ENCODE measurements around the gene FTSJ1. TPM values are rescaled to one million over a fixed set of nuclear protein-coding genes. Genes with fewer than 3 reads are reported as not detected.
"Not testable (repeated sequence)": the region's sequence is repeated elsewhere in the genome, so short reads cannot be mapped to it uniquely, and the experiment has no call there.

Gene FTSJ1
- total and polyA plus RNA-seq, 2 donors (not counting 1 experiment from before 2014, with no cell fraction given): 36.6 to 55.8 TPM

DNA sequence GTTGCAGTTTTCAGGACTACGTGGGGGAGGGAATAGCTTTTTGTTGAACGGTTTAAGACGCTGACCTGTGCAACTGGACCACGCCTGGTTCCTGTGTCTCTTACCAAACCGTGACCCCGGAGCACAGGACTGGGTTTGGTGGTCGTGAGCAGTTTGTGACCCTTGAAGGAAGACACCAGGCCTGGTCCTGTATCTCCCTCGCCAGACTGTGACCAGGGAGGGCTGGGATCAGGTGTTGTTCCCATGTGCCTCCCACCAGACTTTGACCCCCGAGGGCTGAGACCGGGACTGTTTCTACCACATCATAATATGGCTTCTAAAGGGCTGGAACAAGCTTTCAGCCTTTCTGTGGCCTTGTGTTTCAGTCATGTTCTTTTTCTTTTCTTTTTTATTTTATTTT, 46.3 kb downstream of the FTSJ1 start:
- Histone ChIP-seq H3K27ac (ENCODE audit: low read length in 2 of 2) (peak overlapping the region; percentile 12 to 74), H3K9ac (ENCODE audit: low read length) (peak overlapping the region; percentile 76), H2AFZ (ENCODE audit: insufficient read depth, low read depth, low read length, poor library complexity, severe bottlenecking) (peak overlapping the region; percentile 64), H4K20me1 (ENCODE audit: control insufficient read depth, insufficient read depth, low read length, poor library complexity, severe bottlenecking) (no peaks in the 10 kb centered on the region), H3K36me3 (replicated peaks in 1 of 2; ENCODE audit: control extremely low read depth in 1 of 2, control insufficient read depth in 1 of 2, extremely low read depth in 1 of 2, insufficient read depth in 2 of 2, low read length in 1 of 2) (peaks cover 0 to 8% of the 10 kb centered on the region in 2 experiments), H3K4me2 (replicated peaks; ENCODE audit: low read depth, low read length, poor library complexity, severe bottlenecking) (peak overlapping the region; percentile 77), H3K4me1 (ENCODE audit: control insufficient read depth in 2 of 2, insufficient read depth in 2 of 2, low read length in 2 of 2) (peaks cover 12 to 19% of the 10 kb centered on the region in 2 donors), H3K4me3 (ENCODE audit: control extremely low read depth in 1 of 5, extremely low read depth in 1 of 5, insufficient read depth in 1 of 5, low read depth in 2 of 5, low read length in 4 of 5) (peak overlapping the region; percentile 18 to 72 (median 62)), H3K9me3 (ENCODE audit: control extremely low read depth in 1 of 3, control insufficient read depth in 2 of 3, insufficient read depth in 1 of 3, low read length in 2 of 3) (no peaks in the 10 kb centered on the region), H3K79me2 (ENCODE audit: control insufficient read depth, insufficient read depth, low read length) (peaks cover 15% of the 10 kb centered on the region), H3K27me3 (replicated peaks in 1 of 4; ENCODE audit: control extremely low read depth in 1 of 4, control insufficient read depth in 3 of 4, insufficient read depth in 4 of 4, low read length in 3 of 4) (no peaks in the 10 kb centered on the region)
- ATAC-seq (ENCODE audit: low read depth): no peak
- Mint-ChIP-seq H3K9me3 (ENCODE audit: insufficient read depth) (no peaks in the 10 kb centered on the region), H3K4me3 (peak overlapping the region; percentile 87), H3K27ac (peak overlapping the region; percentile 89), H3K4me1 (peaks cover 12% of the 10 kb centered on the region), H3K27me3 (no peaks in the 10 kb centered on the region)
- WGBS (ENCODE audit: insufficient coverage): 0% methylated on average over 6 of the region's 10 CpGs
- DNase-seq: no peak
- intact Hi-C loops (cut with micrococcal nuclease): loop anchor here (5.0 kb wide), 1 partner anchor 45 kb away; the partner anchor contains the start of gene FTSJ1
- CTCF ChIA-PET: interaction anchor here (1.0 kb wide), 1 partner anchor 52 kb away, joined by 3 read pairs; the partner anchor contains the start of gene RBM3
- POLR2A ChIA-PET: interaction anchor here (0.6 to 1.5 kb wide), 5 partner anchors 14 to 909 kb away, joined by 3 to 10 read pairs (median 4); partner anchors contain the start of gene RBM3
- TF ChIP-seq EZH2 (IDR thresholded peaks at IDR 0.05; ENCODE audit: borderline replicate concordance, insufficient read depth, low read depth, low read length, poor library complexity, severe bottlenecking): no peak
- TF ChIP-seq, protein P1, sequence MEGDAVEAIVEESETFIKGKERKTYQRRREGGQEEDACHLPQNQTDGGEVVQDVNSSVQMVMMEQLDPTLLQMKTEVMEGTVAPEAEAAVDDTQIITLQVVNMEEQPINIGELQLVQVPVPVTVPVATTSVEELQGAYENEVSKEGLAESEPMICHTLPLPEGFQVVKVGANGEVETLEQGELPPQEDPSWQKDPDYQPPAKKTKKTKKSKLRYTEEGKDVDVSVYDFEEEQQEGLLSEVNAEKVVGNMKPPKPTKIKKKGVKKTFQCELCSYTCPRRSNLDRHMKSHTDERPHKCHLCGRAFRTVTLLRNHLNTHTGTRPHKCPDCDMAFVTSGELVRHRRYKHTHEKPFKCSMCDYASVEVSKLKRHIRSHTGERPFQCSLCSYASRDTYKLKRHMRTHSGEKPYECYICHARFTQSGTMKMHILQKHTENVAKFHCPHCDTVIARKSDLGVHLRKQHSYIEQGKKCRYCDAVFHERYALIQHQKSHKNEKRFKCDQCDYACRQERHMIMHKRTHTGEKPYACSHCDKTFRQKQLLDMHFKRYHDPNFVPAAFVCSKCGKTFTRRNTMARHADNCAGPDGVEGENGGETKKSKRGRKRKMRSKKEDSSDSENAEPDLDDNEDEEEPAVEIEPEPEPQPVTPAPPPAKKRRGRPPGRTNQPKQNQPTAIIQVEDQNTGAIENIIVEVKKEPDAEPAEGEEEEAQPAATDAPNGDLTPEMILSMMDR (IDR thresholded peaks at IDR 0.05): no peak

DNA sequence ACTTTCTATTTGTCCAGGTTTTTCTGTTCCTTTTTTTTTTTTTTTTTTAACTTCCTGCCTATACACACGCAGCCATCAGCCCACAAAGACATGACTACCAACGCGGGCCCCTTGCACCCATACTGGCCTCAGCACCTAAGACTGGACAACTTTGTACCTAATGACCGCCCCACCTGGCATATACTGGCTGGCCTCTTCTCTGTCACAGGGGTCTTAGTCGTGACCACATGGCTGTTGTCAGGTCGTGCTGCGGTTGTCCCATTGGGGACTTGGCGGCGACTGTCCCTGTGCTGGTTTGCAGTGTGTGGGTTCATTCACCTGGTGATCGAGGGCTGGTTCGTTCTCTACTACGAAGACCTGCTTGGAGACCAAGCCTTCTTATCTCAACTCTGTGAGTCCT, 47.7 kb downstream of the FTSJ1 start:
- H3K4me1 Mint-ChIP-seq: peaks cover 12% of the 10 kb centered on the region
- peak overlapping the region; percentile 60 for H3K4me3 Mint-ChIP-seq
- no peaks in the 10 kb centered on the region for H3K9me3 Mint-ChIP-seq (ENCODE audit: insufficient read depth)
- WGBS (ENCODE audit: insufficient coverage): 0% methylated on average over 1 of the region's 12 CpGs
- no peak for DNase-seq
- POLR2A ChIA-PET: no interaction called here
- Histone ChIP-seq H3K27ac (ENCODE audit: low read length in 2 of 2) (no peak overlapping the region), H2AFZ (ENCODE audit: insufficient read depth, low read depth, low read length, poor library complexity, severe bottlenecking) (no peak overlapping the region), H3K9me3 (ENCODE audit: control extremely low read depth in 1 of 3, control insufficient read depth in 2 of 3, insufficient read depth in 1 of 3, low read length in 2 of 3) (no peaks in the 10 kb centered on the region), H3K79me2 (ENCODE audit: control insufficient read depth, insufficient read depth, low read length) (peaks cover 15% of the 10 kb centered on the region), H3K27me3 (replicated peaks in 1 of 4; ENCODE audit: control extremely low read depth in 1 of 4, control insufficient read depth in 3 of 4, insufficient read depth in 4 of 4, low read length in 3 of 4) (no peaks in the 10 kb centered on the region), H3K4me3 (ENCODE audit: control extremely low read depth in 1 of 5, extremely low read depth in 1 of 5, insufficient read depth in 1 of 5, low read depth in 2 of 5, low read length in 4 of 5) (no peak overlapping the region), H3K36me3 (replicated peaks in 1 of 2; ENCODE audit: control extremely low read depth in 1 of 2, control insufficient read depth in 1 of 2, extremely low read depth in 1 of 2, insufficient read depth in 2 of 2, low read length in 1 of 2) (peaks cover 0 to 16% of the 10 kb centered on the region in 2 experiments), H3K4me1 (ENCODE audit: control insufficient read depth in 2 of 2, insufficient read depth in 2 of 2, low read length in 2 of 2) (peaks cover 12 to 19% of the 10 kb centered on the region in 2 donors), H3K4me2 (replicated peaks; ENCODE audit: low read depth, low read length, poor library complexity, severe bottlenecking) (no peak overlapping the region), H3K9ac (ENCODE audit: low read length) (no peak overlapping the region), H4K20me1 (ENCODE audit: control insufficient read depth, insufficient read depth, low read length, poor library complexity, severe bottlenecking) (no peaks in the 10 kb centered on the region)
- CTCF ChIA-PET: no interaction called here
- no peaks in the 10 kb centered on the region for H3K27me3 Mint-ChIP-seq
- intact Hi-C loops (cut with micrococcal nuclease): loop anchor here (5.0 kb wide), 1 partner anchor 46 kb away; the partner anchor contains the start of gene FTSJ1
- H3K27ac Mint-ChIP-seq: no peak overlapping the region
- ATAC-seq (ENCODE audit: low read depth): no peak
- TF ChIP-seq, protein P1 (IDR thresholded peaks at IDR 0.05): no peak
- TF ChIP-seq EZH2 (IDR thresholded peaks at IDR 0.05; ENCODE audit: borderline replicate concordance, insufficient read depth, low read depth, low read length, poor library complexity, severe bottlenecking): no peak

DNA sequence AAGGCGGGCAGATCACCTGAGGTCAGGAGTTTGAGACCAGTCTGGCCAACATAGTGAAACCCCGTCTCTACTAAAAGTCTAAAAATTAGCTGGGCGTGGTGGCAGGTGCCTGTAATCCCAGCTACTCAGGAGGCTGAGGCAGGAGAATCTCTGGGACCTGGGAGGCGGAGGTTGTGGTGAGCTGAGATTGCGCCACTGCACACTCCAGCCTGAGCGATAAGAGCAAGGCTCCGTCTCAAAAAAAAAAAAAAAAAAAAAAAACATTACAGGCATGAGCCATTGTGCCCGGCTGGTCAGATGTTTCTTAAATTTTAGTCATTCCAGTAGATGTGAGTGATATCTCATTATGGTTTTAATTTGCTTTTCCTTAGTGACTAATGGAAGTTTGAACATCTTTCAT, 49.9 kb downstream of the FTSJ1 start:
- H3K4me3 Mint-ChIP-seq; H3K27ac Mint-ChIP-seq; intact Hi-C loops (cut with micrococcal nuclease); H3K9ac ChIP-seq (ENCODE audit: low read length); H3K27ac ChIP-seq (ENCODE audit: low read length in 2 of 2); ATAC-seq (ENCODE audit: low read depth); H2AFZ ChIP-seq (ENCODE audit: insufficient read depth, low read depth, low read length, poor library complexity, severe bottlenecking); H3K27me3 ChIP-seq (replicated peaks in 1 of 4; ENCODE audit: control extremely low read depth in 1 of 4, control insufficient read depth in 3 of 4, insufficient read depth in 4 of 4, low read length in 3 of 4); DNase-seq; H3K27me3 Mint-ChIP-seq; H3K9me3 ChIP-seq (ENCODE audit: control extremely low read depth in 1 of 3, control insufficient read depth in 2 of 3, insufficient read depth in 1 of 3, low read length in 2 of 3); H3K4me3 ChIP-seq (ENCODE audit: control extremely low read depth in 1 of 5, extremely low read depth in 1 of 5, insufficient read depth in 1 of 5, low read depth in 2 of 5, low read length in 4 of 5); CTCF ChIA-PET; POLR2A ChIA-PET; H3K4me2 ChIP-seq (replicated peaks; ENCODE audit: low read depth, low read length, poor library complexity, severe bottlenecking); H3K4me1 Mint-ChIP-seq; H4K20me1 ChIP-seq (ENCODE audit: control insufficient read depth, insufficient read depth, low read length, poor library complexity, severe bottlenecking); H3K9me3 Mint-ChIP-seq (ENCODE audit: insufficient read depth): not testable (repeated sequence)
- no CpG with 5 or more reads among the region's 8 CpGs for WGBS (ENCODE audit: insufficient coverage)
- Histone ChIP-seq H3K4me1 (ENCODE audit: control insufficient read depth in 2 of 2, insufficient read depth in 2 of 2, low read length in 2 of 2) (peaks cover 7 to 14% of the 10 kb centered on the region in 2 donors), H3K36me3 (replicated peaks in 1 of 2; ENCODE audit: control extremely low read depth in 1 of 2, control insufficient read depth in 1 of 2, extremely low read depth in 1 of 2, insufficient read depth in 2 of 2, low read length in 1 of 2) (peaks cover 0 to 16% of the 10 kb centered on the region in 2 experiments), H3K79me2 (ENCODE audit: control insufficient read depth, insufficient read depth, low read length) (peaks cover 15% of the 10 kb centered on the region)

Data from B cell (primary cell).